ENCODE results near the gene OR5L1.

The OR5L1 gene

DNA sequence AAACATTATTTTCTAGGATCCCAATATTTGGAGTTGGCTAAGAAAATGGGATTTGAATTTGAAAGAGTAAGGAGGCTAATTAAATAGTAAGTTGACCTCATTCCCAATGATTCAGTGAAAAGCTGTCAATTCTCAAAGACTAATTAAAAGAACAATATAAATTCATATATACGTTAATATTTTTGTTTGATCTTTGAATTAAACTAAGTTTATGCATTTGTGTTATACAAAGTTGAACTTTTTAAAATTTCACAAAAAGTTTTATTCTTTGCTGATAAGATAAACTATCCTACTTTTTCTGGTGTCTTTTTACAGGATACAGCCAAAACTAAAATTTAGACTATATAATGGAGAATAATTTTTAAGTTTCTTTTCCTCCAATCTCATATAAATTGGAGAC, at the start of gene OR5L1:
Gene OR5L1 (plus strand): TSS at position 301 of the 400 bp plus-strand sequence. CDS start 100 bp downstream, outside the sequence.
- DNase-seq = no peak

DNA sequence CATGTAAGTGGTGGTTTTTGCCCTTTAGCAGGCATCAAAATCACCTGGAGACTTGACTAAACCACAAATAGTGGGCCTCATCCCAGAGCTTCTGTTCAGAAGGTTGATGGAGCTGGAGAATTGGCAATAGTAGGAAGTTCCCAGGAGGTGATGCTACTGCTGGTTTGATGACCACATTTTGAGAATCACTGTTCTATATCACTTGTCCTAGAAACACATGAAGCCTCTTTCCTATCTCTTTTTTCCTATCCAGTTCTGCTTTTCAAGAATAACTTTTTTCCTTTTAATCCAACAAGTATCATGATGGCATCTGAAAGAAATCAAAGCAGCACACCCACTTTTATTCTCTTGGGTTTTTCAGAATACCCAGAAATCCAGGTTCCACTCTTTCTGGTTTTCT, 38.0 kb upstream of the OR5L1 start, which contains the start of gene OR5D13:
Gene OR5D13 (plus strand): TSS at position 301 of the 400 bp plus-strand sequence. CDS start 0 bp downstream, at position 301.
- no peak for DNase-seq

DNA sequence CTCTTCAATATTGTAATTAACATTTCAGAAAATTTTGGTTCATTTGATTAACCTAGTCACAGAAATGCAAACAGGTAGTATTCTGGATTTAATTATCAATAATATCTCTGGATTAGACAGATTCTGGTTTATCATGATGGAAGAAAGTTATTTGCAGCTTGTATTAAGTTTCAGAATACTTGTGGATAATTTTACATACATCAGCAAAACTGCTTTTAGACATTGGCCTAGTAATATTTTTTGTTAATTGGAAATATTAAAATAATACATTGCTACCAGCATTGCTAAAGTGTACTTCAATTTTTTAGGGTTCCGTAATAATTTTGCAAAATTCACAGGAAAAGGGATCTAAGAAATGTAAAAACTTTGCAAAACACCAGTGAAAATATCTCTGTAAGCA, 19.6 kb upstream of the OR5L1 start:
- no peak for DNase-seq

DNA sequence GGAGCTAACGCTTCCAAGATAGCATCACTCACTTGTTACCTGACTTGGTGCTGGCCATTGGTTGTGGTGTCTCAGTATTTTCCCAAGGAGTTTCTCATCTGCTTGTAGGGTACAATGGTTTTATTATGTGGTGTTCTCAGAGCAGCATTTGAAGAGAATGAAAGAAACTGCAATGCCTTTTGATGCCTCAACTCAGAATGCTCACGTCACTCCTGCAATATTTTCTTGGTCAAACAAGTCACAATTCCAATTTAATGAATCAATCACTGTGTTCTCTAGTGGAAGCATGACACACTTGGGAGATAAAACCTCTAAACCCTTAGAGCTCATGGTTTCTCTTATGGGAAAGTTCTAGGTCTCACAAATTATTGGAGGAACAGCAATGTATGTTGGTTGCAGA, 17.8 kb upstream of the OR5L1 start:
- DNase-seq = no peak

DNA sequence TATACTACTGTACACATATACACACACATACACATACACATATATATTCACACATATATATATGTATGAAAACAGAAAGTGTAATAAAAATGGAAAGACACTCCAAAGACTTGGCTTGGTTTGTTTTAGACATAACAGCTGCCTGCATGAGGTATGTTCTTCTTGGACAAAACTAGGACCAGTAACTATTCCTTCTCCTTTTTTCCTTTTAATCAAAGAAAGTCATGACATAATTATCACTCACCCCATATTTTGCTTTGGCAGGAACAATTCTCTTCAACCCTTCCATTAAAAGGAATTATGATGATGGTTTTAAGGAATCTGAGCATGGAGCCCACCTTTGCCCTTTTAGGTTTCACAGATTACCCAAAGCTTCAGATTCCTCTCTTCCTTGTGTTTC, 15.9 kb upstream of the OR5L1 start, which contains the start of gene OR5D14:
Gene OR5D14 (plus strand): TSS at position 301 of the 400 bp plus-strand sequence. CDS start 0 bp downstream, at position 301.
- no peak for DNase-seq

DNA sequence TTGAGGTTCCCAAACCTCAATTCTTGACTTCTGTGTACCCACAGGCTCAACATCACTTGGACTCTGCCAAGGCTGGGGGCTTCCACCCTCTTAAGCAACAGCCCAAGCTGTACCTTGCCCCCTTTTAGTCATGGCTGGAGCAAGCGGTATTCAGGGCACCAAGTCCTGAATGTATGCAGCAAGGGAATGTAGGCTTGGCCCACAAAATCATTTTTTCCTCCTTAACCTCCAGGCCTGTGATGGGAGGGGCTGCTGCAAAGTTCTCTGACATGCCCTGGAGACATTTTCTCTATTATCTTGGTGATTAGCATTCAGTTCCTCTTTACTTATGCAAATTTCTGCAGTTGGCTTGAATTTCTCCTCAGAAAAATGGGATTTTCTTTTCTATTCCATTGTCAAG, 4.9 kb upstream of the OR5L1 start:
- DNase-seq = no peak

DNA sequence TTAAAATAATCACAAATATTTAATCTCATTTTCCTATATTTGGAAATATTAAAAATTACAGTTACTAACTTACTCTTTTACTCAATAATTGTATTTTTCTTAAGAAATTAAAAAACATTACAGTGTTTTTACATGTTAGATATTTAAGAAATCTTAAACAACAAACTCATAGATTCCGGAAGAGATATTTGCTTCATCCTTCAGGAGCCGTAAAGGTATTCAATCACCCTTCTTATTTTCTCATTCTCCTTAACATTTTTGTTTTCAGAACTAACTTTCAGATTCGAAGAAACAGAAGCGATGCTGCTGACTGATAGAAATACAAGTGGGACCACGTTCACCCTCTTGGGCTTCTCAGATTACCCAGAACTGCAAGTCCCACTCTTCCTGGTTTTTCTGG, 8.2 kb downstream of the OR5L1 start, which contains the start of gene OR5D18:
Gene OR5D18 (plus strand): TSS at position 301 of the 400 bp plus-strand sequence. CDS start 0 bp downstream, at position 301.
- DNase-seq = no peak

DNA sequence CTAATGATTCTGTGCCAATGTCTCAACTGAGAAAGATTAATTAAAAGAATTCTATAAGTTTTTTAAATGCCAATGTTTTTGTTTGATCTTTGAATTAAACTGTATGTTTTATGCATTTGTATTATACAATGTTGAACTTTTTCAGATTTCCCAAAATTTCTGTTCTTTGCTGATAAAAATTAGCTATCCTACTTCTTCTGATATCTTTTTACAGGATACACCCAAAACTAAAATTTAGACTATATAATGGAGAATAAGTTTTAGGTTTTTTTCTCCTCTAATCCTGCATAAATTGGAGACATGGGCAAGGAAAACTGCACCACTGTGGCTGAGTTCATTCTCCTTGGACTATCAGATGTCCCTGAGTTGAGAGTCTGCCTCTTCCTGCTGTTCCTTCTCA, 15.8 kb downstream of the OR5L1 start, which contains the start of gene OR5L2:
Gene OR5L2 (plus strand): TSS at position 301 of the 400 bp plus-strand sequence. CDS start 0 bp downstream, at position 301.
- DNase-seq = no peak

DNA sequence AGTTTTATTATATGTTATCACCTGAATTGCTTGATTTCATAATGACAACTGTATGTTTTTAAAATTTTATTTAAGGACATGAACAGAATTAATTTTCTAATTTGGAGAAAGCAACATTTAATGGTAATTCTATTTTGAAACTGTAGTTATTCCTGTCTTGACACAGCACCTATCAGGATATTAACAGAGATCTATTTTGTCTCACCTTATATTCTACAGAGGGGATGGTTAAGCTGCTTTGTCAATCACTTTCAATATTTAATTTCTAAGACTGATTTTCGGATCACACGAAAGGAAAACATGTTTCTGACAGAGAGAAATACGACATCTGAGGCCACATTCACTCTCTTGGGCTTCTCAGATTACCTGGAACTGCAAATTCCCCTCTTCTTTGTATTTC, 27.3 kb downstream of the OR5L1 start, which contains the start of gene OR5D16:
Gene OR5D16 (plus strand): TSS at position 301 of the 400 bp plus-strand sequence. CDS start 0 bp downstream, at position 301.
- DNase-seq = no peak

DNA sequence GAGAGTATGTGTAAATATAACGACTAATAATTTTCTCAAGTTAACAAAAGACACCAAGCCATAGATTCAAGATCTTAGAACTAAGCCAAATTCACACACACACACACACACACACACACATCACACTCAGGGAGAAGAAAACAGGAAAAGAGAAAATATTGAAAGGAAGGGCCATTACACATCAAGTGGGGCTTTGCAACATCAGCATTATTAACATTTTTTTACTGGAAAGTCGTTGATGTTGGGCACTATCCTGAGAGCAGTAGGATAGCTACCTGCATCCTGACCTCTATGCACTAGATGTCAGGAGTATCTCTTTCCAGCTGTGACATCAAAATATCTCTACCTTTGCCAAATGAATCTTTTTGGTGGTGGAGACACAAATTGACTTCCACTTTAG, 36.3 kb downstream of the OR5L1 start:
- no peak for DNase-seq

DNA sequence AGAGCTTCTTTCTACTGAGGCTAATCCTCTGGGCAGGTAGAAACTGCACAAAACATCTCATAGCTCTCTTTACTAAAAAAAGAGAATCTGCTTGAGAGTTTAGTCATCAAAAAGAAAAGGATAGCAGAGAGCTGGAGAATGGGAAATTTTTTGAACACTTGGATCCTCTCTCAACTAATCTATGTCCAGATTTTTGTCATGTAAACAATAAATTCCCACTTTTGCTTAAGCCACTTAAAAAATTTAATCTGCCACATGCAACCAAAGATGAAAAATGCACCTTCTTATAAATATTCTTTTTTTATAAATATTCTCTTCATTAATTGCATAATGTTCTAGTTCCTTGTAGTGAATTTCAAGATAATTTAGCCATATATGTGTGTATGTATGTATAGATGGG, 37.9 kb downstream of the OR5L1 start:
- DNase-seq = no peak

DNA sequence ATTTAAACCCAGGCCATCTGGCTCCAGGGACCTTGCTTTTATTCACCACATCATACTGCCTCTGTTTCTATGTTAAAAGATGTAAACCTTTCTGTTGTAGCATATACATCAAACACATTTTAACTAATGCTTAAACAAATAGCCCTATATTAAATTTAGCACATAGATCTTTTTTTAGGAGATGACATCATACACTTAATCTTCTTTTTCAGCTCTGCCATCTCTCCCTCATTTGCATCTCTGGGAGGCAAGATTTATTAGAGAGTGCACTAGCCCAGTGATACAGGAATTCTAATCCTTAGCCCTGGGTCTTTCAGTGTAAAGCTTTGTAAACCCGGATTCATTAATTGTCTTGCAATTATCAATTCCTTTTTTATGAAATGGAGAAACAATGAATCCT, 41.0 kb downstream of the OR5L1 start:
- DNase-seq = no peak

DNA sequence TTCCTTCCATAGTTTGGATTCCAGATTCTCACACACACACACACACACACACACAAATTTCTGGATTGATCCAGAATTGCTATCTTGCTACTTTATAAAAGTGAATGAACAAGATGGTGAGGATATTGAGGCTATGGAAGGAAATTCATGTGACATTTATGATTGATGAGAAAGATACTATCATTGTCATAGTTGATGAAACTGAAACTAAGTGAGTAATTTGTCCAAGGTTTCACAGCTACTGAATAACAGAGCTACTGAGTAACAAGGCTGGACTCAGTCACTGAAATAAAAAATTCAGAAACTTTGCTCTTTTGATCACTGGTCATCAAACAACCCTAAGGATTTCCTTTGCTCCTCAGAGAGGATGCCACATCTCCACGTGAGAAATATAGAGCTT, 43.5 kb downstream of the OR5L1 start:
- DNase-seq = no peak
